GM23338 (cell line): ENCODE results near the gene NRCAM. TPM values are rescaled to one million over a fixed set of nuclear protein-coding genes. Genes with fewer than 3 reads are reported as not detected.
"Not testable (repeated sequence)": the region's sequence is repeated elsewhere in the genome, so short reads cannot be mapped to it uniquely, and the experiment has no call there.

Experiments
- ATAC-seq: fragments of 200-7000 bp; cut with Tn5 transposase; 3 replicates; pipeline ENCODE4 v1.9.1; 2020
- DNase-seq: peaks from one replicate; pipeline ENCODE4 v3.0.0-alpha.2; 2015; ENCODE audit warnings: low spot score
- H2AFZ ChIP-seq: fragments of 200-600 bp; sonication (generic); 2 replicates; pipeline ENCODE4 v1.8.0; 2016; ENCODE audit warnings: antibody characterized with exemption, mild to moderate bottlenecking, moderate library complexity
- H3F3A ChIP-seq: fragments of 200-600 bp; sonication (generic); replicated peaks from 2 replicates; pipeline ENCODE4 v1.8.0; 2017; ENCODE audit warnings: antibody characterized with exemption, mixed run types, low read depth
- H3K27ac ChIP-seq: fragments of 200-600 bp; sonication (generic); 2 replicates; pipeline ENCODE4 v1.6.1; 2016; ENCODE audit warnings: low read depth
- H3K27me3 ChIP-seq: fragments of 200-600 bp; sonication (generic); 2 replicates; pipeline ENCODE4 v1.8.0; 2016; ENCODE audit warnings: mild to moderate bottlenecking, mixed run types, moderate library complexity; ENCODE audit not compliant: insufficient read depth
- H3K36me3 ChIP-seq: fragments of 200-600 bp; sonication (generic); 2 replicates; pipeline ENCODE4 v1.8.0; 2016; ENCODE audit warnings: mild to moderate bottlenecking; ENCODE audit not compliant: insufficient read depth
- H3K4me1 ChIP-seq: fragments of 200-600 bp; sonication (generic); 2 replicates; pipeline ENCODE4 v1.8.0; 2016; ENCODE audit warnings: mild to moderate bottlenecking, moderate library complexity; ENCODE audit not compliant: insufficient read depth
- H3K4me2 ChIP-seq: fragments of 200-600 bp; sonication (generic); 2 replicates; pipeline ENCODE4 v1.7.1; 2017; ENCODE audit warnings: mixed run types
- H3K4me3 ChIP-seq: fragments of 200-600 bp; sonication (generic); 2 replicates; pipeline ENCODE4 v1.6.1; 2016; ENCODE audit warnings: mixed run types
- H3K79me2 ChIP-seq: fragments of 200-600 bp; sonication (generic); replicated peaks from 2 replicates; pipeline ENCODE4 v1.8.0; 2017; ENCODE audit warnings: mild to moderate bottlenecking; ENCODE audit not compliant: insufficient read depth
- H3K9me2 ChIP-seq: fragments of 200-600 bp; sonication (generic); 2 replicates; pipeline ENCODE4 v1.8.0; 2017; ENCODE audit not compliant: insufficient read depth
- H4K20me1 ChIP-seq: fragments of 200-600 bp; sonication (generic); replicated peaks from 2 replicates; pipeline ENCODE4 v1.8.0; 2017; ENCODE audit warnings: mild to moderate bottlenecking; ENCODE audit not compliant: insufficient read depth
- H3K27ac Mint-ChIP-seq: 2 replicates; pipeline ENCODE4 v1.8.0; 2020; ENCODE audit warnings: inconsistent platforms, mild to moderate bottlenecking, moderate library complexity, mixed read lengths
- H3K27me3 Mint-ChIP-seq: 3 replicates; pipeline ENCODE4 v1.8.0; 2022; ENCODE audit warnings: low read depth, mild to moderate bottlenecking, moderate library complexity, mixed read lengths, inconsistent platforms; ENCODE audit not compliant: insufficient read depth, poor library complexity
- H3K36me3 Mint-ChIP-seq: 3 replicates; pipeline ENCODE4 v1.8.0; 2021; ENCODE audit warnings: low read depth, mild to moderate bottlenecking, inconsistent platforms, moderate library complexity, mixed read lengths
- H3K4me1 Mint-ChIP-seq: 3 replicates; pipeline ENCODE4 v1.8.0; 2020; ENCODE audit warnings: mild to moderate bottlenecking, inconsistent platforms, mixed read lengths
- H3K4me3 Mint-ChIP-seq: 3 replicates; pipeline ENCODE4 v1.8.0; 2021; ENCODE audit warnings: moderate library complexity, mild to moderate bottlenecking, inconsistent platforms, mixed read lengths
- H3K9me3 Mint-ChIP-seq: 3 replicates; pipeline ENCODE4 v1.8.0; 2020; ENCODE audit warnings: moderate library complexity, mild to moderate bottlenecking, inconsistent platforms, mixed read lengths
- CREB1 ChIP-seq: fragments of 250-450 bp; sonication (Bioruptor Pico); IDR thresholded peaks from 2 replicates; pipeline ENCODE4 v1.5.0; 2020; ENCODE audit warnings: low read depth, mild to moderate bottlenecking, moderate library complexity
- EZH2 ChIP-seq: fragments of 200-600 bp; sonication (generic); IDR thresholded peaks from one replicate; pipeline ENCODE4 v1.8.0; 2017; ENCODE audit warnings: antibody characterized with exemption, mild to moderate bottlenecking, low read depth; ENCODE audit not compliant: unreplicated experiment
- EZH2phosphoT487 ChIP-seq: fragments of 200-600 bp; sonication (generic); IDR thresholded peaks from one replicate; pipeline ENCODE4 v1.8.1; 2018; ENCODE audit warnings: antibody characterized with exemption; ENCODE audit not compliant: unreplicated experiment
- JUNB ChIP-seq: IDR thresholded peaks from one replicate; pipeline ENCODE4 v1.6.1; 2016; ENCODE audit warnings: antibody characterized with exemption; ENCODE audit not compliant: unreplicated experiment
- NANOG ChIP-seq: IDR thresholded peaks from 2 replicates; pipeline ENCODE4 v1.6.1; 2016; ENCODE audit warnings: antibody characterized with exemption, borderline replicate concordance
- POLR2AphosphoS5 ChIP-seq: IDR thresholded peaks from 2 replicates; pipeline ENCODE4 v1.6.1; 2016; ENCODE audit warnings: antibody characterized with exemption, low read depth
- STAT1 ChIP-seq: IDR thresholded peaks from one replicate; pipeline ENCODE4 v1.6.1; 2016; ENCODE audit warnings: antibody characterized with exemption; ENCODE audit not compliant: unreplicated experiment
- ZNF114 ChIP-seq: fragments of 250-450 bp; sonication (Bioruptor Pico); IDR thresholded peaks from 2 replicates; pipeline ENCODE4 v1.5.0; 2020; ENCODE audit warnings: mild to moderate bottlenecking, moderate library complexity
- ZNF331 ChIP-seq: fragments of 250-450 bp; sonication (Bioruptor Pico); IDR thresholded peaks from 2 replicates; pipeline ENCODE4 v1.5.0; 2020; ENCODE audit warnings: low read depth, mild to moderate bottlenecking, moderate library complexity
- polyA plus RNA-seq: library from polyadenylated mRNA; unstranded; fragments of >200 nt; fragmentation: Nextera tagmentation; extraction: Ambion mirVana; gene quantifications from 2 replicates; pipeline ENCODE4 v1.2.1, GENCODE V29; 2016
- total RNA-seq: library from RNA; depleted of rRNA; stranded (reverse); fragments of >200 nt; shearing (Covaris generic); gene quantifications from 2 replicates; pipeline ENCODE4 v1.2.3, GENCODE V29; 2014
- TF ChIP-seq, protein P1 (sequence below), 2 experiments: fragments of 200-600 bp in 1 of 2; sonication (generic) in 1 of 2; conservative IDR thresholded peaks; 2 replicates each; pipeline versions ENCODE4 v1.5.1 to v1.6.1; 2016 to 2017; ENCODE audit warnings: antibody characterized with exemption in 2 of 2, low read depth in 2 of 2, mild to moderate bottlenecking in 2 of 2, moderate library complexity in 1 of 2
- TF ChIP-seq, protein P2 (sequence below): IDR thresholded peaks from one replicate; pipeline ENCODE4 v1.6.1; 2018; ENCODE audit warnings: antibody characterized with exemption; ENCODE audit not compliant: unreplicated experiment
- TF ChIP-seq, protein P3 (sequence below): fragments of 250-450 bp; sonication (Bioruptor Pico); IDR thresholded peaks from 2 replicates; pipeline ENCODE4 v1.5.0; 2020; ENCODE audit warnings: mild to moderate bottlenecking, moderate library complexity

Gene NRCAM
- total and polyA plus RNA-seq, 2 experiments from 2014 or later, result 2.5 to 6.8 TPM

DNA sequence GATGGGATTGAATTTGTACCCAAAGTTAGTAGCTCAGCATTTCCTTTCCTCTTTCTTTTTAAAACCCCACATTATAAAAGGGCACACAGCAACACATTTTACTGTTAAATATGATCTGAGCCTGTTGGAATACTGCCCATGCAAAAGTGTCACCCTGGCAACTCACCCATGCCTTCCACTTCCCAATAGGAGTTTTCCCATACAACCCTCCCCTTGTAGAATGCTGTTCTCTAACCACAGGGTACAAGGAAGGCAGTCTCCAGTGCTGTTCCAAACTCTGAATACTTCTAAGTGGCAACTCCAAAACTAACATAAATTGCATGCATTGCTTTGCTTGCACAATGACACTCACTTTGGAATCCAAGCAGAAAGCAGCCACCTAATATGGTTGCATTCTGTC lies 60.8 kb downstream of the NRCAM start:
- Histone ChIP-seq H3K27ac (no peak overlapping the region), H3K9me2 (0 out of 2 replicates have a peak, but pooled peaks cover 3% of the 10 kb centered on the region), H3K4me2 (no peak overlapping the region), H2AFZ (no peak overlapping the region), H3K4me1 (no peaks in the 10 kb centered on the region), H3K4me3 (no peak overlapping the region), H3K79me2 (no peaks in the 10 kb centered on the region), H4K20me1 (no peaks in the 10 kb centered on the region), H3K27me3 (no peaks in the 10 kb centered on the region), H3K36me3 (no peaks in the 10 kb centered on the region), H3F3A (no peaks in the 10 kb centered on the region)
- Mint-ChIP-seq H3K27ac (no peak overlapping the region), H3K4me1 (peaks cover 9% of the 10 kb centered on the region; the same call in 2 of the 3 replicates), H3K36me3 (no peaks in the 10 kb centered on the region; the same call in 2 of the 3 replicates), H3K27me3 (no peaks in the 10 kb centered on the region), H3K4me3 (no peak overlapping the region), H3K9me3 (peaks cover 4% of the 10 kb centered on the region; the same call in 1 of the 3 replicates)
- DNase-seq (no peak), ATAC-seq (no peak)
- no peak for TF ChIP-seq ZNF114 (CRISPR knock-in tag)
- no peak for TF ChIP-seq POLR2AphosphoS5
- TF ChIP-seq EZH2, result no peak
- no peak for TF ChIP-seq EZH2phosphoT487
- TF ChIP-seq, protein P1, sequence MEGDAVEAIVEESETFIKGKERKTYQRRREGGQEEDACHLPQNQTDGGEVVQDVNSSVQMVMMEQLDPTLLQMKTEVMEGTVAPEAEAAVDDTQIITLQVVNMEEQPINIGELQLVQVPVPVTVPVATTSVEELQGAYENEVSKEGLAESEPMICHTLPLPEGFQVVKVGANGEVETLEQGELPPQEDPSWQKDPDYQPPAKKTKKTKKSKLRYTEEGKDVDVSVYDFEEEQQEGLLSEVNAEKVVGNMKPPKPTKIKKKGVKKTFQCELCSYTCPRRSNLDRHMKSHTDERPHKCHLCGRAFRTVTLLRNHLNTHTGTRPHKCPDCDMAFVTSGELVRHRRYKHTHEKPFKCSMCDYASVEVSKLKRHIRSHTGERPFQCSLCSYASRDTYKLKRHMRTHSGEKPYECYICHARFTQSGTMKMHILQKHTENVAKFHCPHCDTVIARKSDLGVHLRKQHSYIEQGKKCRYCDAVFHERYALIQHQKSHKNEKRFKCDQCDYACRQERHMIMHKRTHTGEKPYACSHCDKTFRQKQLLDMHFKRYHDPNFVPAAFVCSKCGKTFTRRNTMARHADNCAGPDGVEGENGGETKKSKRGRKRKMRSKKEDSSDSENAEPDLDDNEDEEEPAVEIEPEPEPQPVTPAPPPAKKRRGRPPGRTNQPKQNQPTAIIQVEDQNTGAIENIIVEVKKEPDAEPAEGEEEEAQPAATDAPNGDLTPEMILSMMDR (conservative IDR thresholded peaks at IDR 0.05; ENCODE audit: low read depth in 2 of 2), result no peak
- TF ChIP-seq STAT1, result no peak
- no peak for TF ChIP-seq CREB1 (CRISPR knock-in tag)
- TF ChIP-seq, protein P2, sequence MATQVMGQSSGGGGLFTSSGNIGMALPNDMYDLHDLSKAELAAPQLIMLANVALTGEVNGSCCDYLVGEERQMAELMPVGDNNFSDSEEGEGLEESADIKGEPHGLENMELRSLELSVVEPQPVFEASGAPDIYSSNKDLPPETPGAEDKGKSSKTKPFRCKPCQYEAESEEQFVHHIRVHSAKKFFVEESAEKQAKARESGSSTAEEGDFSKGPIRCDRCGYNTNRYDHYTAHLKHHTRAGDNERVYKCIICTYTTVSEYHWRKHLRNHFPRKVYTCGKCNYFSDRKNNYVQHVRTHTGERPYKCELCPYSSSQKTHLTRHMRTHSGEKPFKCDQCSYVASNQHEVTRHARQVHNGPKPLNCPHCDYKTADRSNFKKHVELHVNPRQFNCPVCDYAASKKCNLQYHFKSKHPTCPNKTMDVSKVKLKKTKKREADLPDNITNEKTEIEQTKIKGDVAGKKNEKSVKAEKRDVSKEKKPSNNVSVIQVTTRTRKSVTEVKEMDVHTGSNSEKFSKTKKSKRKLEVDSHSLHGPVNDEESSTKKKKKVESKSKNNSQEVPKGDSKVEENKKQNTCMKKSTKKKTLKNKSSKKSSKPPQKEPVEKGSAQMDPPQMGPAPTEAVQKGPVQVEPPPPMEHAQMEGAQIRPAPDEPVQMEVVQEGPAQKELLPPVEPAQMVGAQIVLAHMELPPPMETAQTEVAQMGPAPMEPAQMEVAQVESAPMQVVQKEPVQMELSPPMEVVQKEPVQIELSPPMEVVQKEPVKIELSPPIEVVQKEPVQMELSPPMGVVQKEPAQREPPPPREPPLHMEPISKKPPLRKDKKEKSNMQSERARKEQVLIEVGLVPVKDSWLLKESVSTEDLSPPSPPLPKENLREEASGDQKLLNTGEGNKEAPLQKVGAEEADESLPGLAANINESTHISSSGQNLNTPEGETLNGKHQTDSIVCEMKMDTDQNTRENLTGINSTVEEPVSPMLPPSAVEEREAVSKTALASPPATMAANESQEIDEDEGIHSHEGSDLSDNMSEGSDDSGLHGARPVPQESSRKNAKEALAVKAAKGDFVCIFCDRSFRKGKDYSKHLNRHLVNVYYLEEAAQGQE, result no peak
- no peak for TF ChIP-seq ZNF331 (CRISPR knock-in tag)
- TF ChIP-seq JUNB, result no peak
- no peak for TF ChIP-seq NANOG
- TF ChIP-seq, protein P3, sequence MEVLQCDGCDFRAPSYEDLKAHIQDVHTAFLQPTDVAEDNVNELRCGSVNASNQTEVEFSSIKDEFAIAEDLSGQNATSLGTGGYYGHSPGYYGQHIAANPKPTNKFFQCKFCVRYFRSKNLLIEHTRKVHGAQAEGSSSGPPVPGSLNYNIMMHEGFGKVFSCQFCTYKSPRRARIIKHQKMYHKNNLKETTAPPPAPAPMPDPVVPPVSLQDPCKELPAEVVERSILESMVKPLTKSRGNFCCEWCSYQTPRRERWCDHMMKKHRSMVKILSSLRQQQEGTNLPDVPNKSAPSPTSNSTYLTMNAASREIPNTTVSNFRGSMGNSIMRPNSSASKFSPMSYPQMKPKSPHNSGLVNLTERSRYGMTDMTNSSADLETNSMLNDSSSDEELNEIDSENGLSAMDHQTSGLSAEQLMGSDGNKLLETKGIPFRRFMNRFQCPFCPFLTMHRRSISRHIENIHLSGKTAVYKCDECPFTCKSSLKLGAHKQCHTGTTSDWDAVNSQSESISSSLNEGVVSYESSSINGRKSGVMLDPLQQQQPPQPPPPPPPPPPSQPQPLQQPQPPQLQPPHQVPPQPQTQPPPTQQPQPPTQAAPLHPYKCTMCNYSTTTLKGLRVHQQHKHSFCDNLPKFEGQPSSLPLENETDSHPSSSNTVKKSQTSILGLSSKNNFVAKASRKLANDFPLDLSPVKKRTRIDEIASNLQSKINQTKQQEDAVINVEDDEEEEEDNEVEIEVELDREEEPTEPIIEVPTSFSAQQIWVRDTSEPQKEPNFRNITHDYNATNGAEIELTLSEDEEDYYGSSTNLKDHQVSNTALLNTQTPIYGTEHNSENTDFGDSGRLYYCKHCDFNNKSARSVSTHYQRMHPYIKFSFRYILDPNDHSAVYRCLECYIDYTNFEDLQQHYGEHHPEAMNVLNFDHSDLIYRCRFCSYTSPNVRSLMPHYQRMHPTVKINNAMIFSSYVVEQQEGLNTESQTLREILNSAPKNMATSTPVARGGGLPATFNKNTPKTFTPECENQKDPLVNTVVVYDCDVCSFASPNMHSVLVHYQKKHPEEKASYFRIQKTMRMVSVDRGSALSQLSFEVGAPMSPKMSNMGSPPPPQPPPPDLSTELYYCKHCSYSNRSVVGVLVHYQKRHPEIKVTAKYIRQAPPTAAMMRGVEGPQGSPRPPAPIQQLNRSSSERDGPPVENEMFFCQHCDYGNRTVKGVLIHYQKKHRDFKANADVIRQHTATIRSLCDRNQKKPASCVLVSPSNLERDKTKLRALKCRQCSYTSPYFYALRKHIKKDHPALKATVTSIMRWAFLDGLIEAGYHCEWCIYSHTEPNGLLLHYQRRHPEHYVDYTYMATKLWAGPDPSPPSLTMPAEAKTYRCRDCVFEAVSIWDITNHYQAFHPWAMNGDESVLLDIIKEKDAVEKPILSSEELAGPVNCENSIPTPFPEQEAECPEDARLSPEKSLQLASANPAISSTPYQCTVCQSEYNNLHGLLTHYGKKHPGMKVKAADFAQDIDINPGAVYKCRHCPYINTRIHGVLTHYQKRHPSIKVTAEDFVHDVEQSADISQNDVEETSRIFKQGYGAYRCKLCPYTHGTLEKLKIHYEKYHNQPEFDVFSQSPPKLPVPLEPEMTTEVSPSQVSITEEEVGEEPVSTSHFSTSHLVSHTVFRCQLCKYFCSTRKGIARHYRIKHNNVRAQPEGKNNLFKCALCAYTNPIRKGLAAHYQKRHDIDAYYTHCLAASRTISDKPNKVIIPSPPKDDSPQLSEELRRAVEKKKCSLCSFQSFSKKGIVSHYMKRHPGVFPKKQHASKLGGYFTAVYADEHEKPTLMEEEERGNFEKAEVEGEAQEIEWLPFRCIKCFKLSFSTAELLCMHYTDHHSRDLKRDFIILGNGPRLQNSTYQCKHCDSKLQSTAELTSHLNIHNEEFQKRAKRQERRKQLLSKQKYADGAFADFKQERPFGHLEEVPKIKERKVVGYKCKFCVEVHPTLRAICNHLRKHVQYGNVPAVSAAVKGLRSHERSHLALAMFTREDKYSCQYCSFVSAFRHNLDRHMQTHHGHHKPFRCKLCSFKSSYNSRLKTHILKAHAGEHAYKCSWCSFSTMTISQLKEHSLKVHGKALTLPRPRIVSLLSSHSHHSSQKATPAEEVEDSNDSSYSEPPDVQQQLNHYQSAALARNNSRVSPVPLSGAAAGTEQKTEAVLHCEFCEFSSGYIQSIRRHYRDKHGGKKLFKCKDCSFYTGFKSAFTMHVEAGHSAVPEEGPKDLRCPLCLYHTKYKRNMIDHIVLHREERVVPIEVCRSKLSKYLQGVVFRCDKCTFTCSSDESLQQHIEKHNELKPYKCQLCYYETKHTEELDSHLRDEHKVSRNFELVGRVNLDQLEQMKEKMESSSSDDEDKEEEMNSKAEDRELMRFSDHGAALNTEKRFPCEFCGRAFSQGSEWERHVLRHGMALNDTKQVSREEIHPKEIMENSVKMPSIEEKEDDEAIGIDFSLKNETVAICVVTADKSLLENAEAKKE (CRISPR knock-in tag), result no peak

DNA sequence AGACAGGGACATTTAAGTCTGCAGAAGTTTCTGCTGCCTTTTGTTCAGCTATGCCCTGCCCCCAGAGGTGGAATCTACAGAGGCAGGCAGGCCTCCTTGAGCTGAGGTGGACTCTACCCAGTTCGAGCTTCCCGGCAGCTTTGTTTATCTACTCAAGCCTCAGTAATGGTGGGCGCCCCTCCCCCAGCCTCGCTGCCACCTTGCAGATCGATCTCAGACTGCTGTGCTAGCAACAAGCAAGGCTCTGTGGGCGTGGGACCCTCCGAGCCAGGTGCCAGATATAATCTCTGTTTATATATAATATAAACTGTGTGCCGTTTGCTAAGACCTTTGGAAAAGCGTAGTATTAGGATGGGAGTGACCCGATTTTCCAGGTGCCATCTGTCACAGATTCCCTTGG lies 63.1 kb downstream of the NRCAM start:
- not testable (repeated sequence) for H3K4me3 ChIP-seq, H3K36me3 ChIP-seq, H4K20me1 ChIP-seq, H3K9me2 ChIP-seq, H3K79me2 ChIP-seq, H2AFZ ChIP-seq, DNase-seq, H3K36me3 Mint-ChIP-seq, H3K4me1 ChIP-seq, H3K27me3 ChIP-seq, H3K27me3 Mint-ChIP-seq, H3K4me3 Mint-ChIP-seq, H3K27ac ChIP-seq, ATAC-seq, H3F3A ChIP-seq, H3K4me2 ChIP-seq, H3K4me1 Mint-ChIP-seq, H3K27ac Mint-ChIP-seq
- H3K9me3 Mint-ChIP-seq, result peaks cover 12% of the 10 kb centered on the region; the same call in 1 of the 3 replicates
